Fibroblast of lung (primary cell): Measurements from ENCODE around the gene LMNB1. TPM values are rescaled to one million over a fixed set of nuclear protein-coding genes. Genes with fewer than 3 reads are reported as not detected.

Experiments
- DNase-seq, 2 donors: peaks; one replicate each; pipeline versions ENCODE4 v3.0.0 to v3.0.0-alpha.2; 2010; ENCODE audit warnings: low read depth in 2 of 2
- H2AFZ ChIP-seq: 2 replicates; pipeline ENCODE4 v1.5.1; 2012; ENCODE audit warnings: low read length, control low read depth, inconsistent platforms
- H3K27ac ChIP-seq: 2 replicates; pipeline ENCODE4 v1.5.1; 2011; ENCODE audit warnings: low read length, control low read depth; ENCODE audit not compliant: insufficient read depth
- H3K27me3 ChIP-seq: 2 replicates; pipeline ENCODE4 v1.5.1; 2011; ENCODE audit warnings: mild to moderate bottlenecking, low read length; ENCODE audit not compliant: control insufficient read depth, insufficient read depth
- H3K36me3 ChIP-seq: 2 replicates; pipeline ENCODE4 v1.5.1; 2011; ENCODE audit warnings: low read length; ENCODE audit not compliant: control insufficient read depth, insufficient read depth
- H3K4me1 ChIP-seq: 2 replicates; pipeline ENCODE4 v1.5.1; 2011; ENCODE audit warnings: low read length; ENCODE audit not compliant: control insufficient read depth, insufficient read depth; ENCODE audit errors: extremely low read depth
- H3K4me2 ChIP-seq: 2 replicates; pipeline ENCODE4 v1.5.1; 2011; ENCODE audit warnings: low read length, control low read depth; ENCODE audit not compliant: insufficient read depth; ENCODE audit errors: extremely low read depth
- H3K4me3 ChIP-seq, 4 experiments: fragments of 200-600 bp in 1 of 4; sonication (generic) in 1 of 4; replicated peaks in 1 of 4; 2 replicates each; pipeline ENCODE4 v1.5.1; 2011 to 2016; ENCODE audit warnings: low read length in 4 of 4, low read depth in 3 of 4, mild to moderate bottlenecking in 3 of 4, control low read depth in 2 of 4, inconsistent platforms in 1 of 4, mixed read lengths in 1 of 4; ENCODE audit not compliant: insufficient read depth in 1 of 4; ENCODE audit errors: control extremely low read depth in 1 of 4
- H3K79me2 ChIP-seq: 2 replicates; pipeline ENCODE4 v1.5.1; 2012; ENCODE audit warnings: mild to moderate bottlenecking, low read length, inconsistent platforms; ENCODE audit not compliant: control insufficient read depth, insufficient read depth
- H3K9ac ChIP-seq: 2 replicates; pipeline ENCODE4 v1.5.1; 2011; ENCODE audit warnings: mild to moderate bottlenecking, low read length, control low read depth; ENCODE audit not compliant: insufficient read depth
- H3K9me3 ChIP-seq: 2 replicates; pipeline ENCODE4 v1.5.1; 2012; ENCODE audit warnings: low read depth, low read length; ENCODE audit not compliant: control insufficient read depth, insufficient read depth
- H4K20me1 ChIP-seq: 2 replicates; pipeline ENCODE4 v1.5.1; 2011; ENCODE audit warnings: low read length; ENCODE audit not compliant: control insufficient read depth, insufficient read depth; ENCODE audit errors: extremely low read depth
- EZH2 ChIP-seq: IDR thresholded peaks from 2 replicates; pipeline ENCODE4 v1.5.1; 2012; ENCODE audit warnings: low read length, control low read depth, mild to moderate bottlenecking; ENCODE audit errors: missing control alignments
- polyA plus RNA-seq, 2 donors: library from polyadenylated mRNA; depleted of rRNA in 1 of 2; stranded (reverse) in 1 of 2; unstranded in 1 of 2; fragments of >200 nt; gene quantifications; 2 replicates each; pipeline ENCODE4 v1.2.1, GENCODE V29; 2011 to 2012; ENCODE audit warnings: missing spikeins in 1 of 2
- total RNA-seq: library from RNA; depleted of rRNA; stranded (reverse); fragments of >200 nt; gene quantifications from 2 replicates; pipeline ENCODE4 v1.2.1, GENCODE V29; 2014
- TF ChIP-seq, protein P1 (sequence below), 2 donors: IDR thresholded peaks in 1 of 2; conservative IDR thresholded peaks in 1 of 2; 1 replicate in 1 of 2; 2 replicates in 1 of 2; pipeline ENCODE4 v1.5.1; 2011 to 2012; ENCODE audit warnings: low read length in 2 of 2, control low read depth in 1 of 2, inconsistent platforms in 1 of 2, low read depth in 1 of 2, mild to moderate bottlenecking in 1 of 2

LMNB1 gene
- total and polyA plus RNA-seq, 2 donors (not counting 1 experiment from before 2014, with no cell fraction given) = 17.3 to 17.5 TPM

DNA sequence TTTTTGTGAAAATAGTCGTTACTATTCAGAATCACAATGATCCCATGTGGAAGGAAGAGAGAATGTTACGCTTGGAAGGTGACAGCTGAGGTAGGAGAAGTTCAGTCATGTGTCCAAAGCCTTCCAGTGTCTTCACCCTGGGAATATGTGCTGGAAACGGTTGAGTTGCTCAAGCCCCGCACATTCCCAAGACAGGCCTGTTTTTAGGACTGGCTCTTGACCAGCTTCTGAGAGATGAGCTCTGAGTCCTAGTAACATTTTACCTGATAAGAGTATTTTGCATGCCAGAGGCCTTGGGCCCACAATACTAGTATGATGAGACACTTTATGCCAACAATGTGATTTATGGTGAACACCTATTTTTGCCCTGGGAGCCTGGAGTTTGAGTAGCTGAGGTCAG is 101.7 kb downstream of the LMNB1 start:
- Histone ChIP-seq H3K79me2 (no peaks in the 10 kb centered on the region), H3K9me3 (no peaks in the 10 kb centered on the region), H3K9ac (no peak overlapping the region), H2AFZ (no peak overlapping the region), H3K27ac (no peak overlapping the region), H3K27me3 (no peaks in the 10 kb centered on the region), H3K4me2 (no peak overlapping the region), H4K20me1 (no peaks in the 10 kb centered on the region), H3K4me3 (no peak overlapping the region), H3K4me1 (no peaks in the 10 kb centered on the region), H3K36me3 (no peaks in the 10 kb centered on the region)
- DNase-seq = no peak
- no peak for TF ChIP-seq EZH2
- TF ChIP-seq, protein P1, sequence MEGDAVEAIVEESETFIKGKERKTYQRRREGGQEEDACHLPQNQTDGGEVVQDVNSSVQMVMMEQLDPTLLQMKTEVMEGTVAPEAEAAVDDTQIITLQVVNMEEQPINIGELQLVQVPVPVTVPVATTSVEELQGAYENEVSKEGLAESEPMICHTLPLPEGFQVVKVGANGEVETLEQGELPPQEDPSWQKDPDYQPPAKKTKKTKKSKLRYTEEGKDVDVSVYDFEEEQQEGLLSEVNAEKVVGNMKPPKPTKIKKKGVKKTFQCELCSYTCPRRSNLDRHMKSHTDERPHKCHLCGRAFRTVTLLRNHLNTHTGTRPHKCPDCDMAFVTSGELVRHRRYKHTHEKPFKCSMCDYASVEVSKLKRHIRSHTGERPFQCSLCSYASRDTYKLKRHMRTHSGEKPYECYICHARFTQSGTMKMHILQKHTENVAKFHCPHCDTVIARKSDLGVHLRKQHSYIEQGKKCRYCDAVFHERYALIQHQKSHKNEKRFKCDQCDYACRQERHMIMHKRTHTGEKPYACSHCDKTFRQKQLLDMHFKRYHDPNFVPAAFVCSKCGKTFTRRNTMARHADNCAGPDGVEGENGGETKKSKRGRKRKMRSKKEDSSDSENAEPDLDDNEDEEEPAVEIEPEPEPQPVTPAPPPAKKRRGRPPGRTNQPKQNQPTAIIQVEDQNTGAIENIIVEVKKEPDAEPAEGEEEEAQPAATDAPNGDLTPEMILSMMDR (conservative IDR thresholded peaks at IDR 0.05 in 1 of 2, IDR thresholded peaks at IDR 0.05 in 1 of 2; ENCODE audit: low read depth in 1 of 2, low read length in 2 of 2) = no peak

DNA sequence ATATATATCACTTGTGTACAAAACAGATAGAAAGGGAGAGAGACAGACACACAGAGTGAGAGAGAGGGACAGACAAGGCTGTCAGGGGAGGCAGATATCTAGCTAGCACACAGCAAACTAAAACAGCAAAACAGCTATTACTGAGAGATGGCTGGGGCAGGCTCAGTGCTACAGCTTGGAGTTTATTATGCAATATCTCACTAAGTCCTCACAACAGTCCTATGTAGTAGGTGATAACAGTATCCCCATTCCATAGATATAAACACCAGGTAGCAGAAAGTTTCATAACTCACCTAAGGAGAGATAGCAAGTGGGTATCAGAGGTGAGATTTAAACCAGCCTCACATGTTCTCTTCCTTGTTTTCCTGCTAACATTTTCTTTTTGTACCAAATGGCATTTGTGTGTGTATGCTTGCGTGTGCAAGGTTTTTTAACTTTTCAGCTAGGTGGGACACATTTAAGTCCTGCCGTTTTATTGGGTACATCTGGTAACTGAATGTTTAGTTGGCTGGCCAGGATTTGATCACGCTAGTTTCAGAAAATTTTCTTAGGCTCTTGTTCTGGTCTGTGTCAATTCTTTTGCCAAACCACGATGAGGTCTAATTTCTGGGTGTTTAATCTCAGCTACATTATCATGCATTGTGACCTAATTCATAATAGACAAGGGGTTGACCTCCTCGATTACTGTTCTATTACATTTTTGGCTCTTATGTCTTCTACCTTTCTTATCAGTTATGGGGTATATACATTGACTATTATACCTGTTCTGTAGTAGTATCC is 105.1 kb downstream of the LMNB1 start:
- H3K9me3 ChIP-seq = no peaks in the 10 kb centered on the region

DNA sequence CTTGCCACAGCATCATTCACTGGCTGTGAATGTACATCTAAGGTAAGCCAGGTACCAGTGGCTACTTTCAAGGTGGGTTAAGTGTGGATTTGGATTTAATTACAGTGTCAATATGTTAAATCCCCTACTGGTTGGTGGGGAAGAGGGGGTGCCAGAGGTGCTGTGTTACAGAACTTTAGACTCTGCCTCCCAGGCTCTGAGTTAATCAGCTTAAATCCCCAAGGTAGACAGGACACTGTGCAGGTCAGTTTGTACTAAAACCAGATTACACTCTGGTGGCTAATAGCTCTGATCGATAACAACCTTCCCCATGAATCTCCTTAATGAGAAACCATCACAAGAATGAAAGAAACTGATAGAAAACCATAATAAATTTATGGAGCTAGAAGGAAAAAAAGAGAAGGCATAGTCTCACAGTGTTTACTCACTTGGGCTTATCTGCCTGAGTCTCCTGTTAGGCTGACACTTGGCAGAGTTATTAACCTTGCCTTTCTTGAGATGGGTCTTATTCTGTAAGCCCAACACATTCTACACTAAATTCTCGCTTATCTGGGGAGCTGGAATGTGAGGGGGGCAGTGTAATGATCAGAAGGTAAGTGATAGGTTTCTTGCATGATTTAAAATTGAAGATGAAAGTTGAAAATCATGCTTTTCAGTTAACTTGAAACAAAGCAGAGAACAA is 106.8 kb downstream of the LMNB1 start:
- Histone ChIP-seq H3K4me2 (peak overlapping the region; percentile 33), H3K9ac (no peak overlapping the region)
- TF ChIP-seq, protein P1 (conservative IDR thresholded peaks at IDR 0.05 in 1 of 2, IDR thresholded peaks at IDR 0.05 in 1 of 2; ENCODE audit: low read depth in 1 of 2, low read length in 2 of 2) = no peak
- TF ChIP-seq EZH2 = no peak

More for the DNA sequence above, 105.1 kb downstream of the LMNB1 start:
- no peaks in the 10 kb centered on the region for H4K20me1 ChIP-seq
- H3K4me2 ChIP-seq = no peak overlapping the region
- no peak overlapping the region for H2AFZ ChIP-seq
- no peaks in the 10 kb centered on the region for H3K36me3 ChIP-seq
- H3K79me2 ChIP-seq = no peaks in the 10 kb centered on the region
- H3K27ac ChIP-seq = no peak overlapping the region
- DNase-seq = peak in 1 of 2 donors; percentile 13
- peaks cover 5% of the 10 kb centered on the region for H3K4me1 ChIP-seq
- TF ChIP-seq, protein P1 (conservative IDR thresholded peaks at IDR 0.05 in 1 of 2, IDR thresholded peaks at IDR 0.05 in 1 of 2; ENCODE audit: low read depth in 1 of 2, low read length in 2 of 2) = no peak
- no peak for TF ChIP-seq EZH2
- H3K27me3 ChIP-seq = no peaks in the 10 kb centered on the region
- H3K9ac ChIP-seq = no peak overlapping the region
- no peak overlapping the region for H3K4me3 ChIP-seq

More for the DNA sequence above, 106.8 kb downstream of the LMNB1 start:
- DNase-seq = peak in 1 of 2 donors; percentile 23
- H3K27ac ChIP-seq = no peak overlapping the region
- no peak overlapping the region for H3K4me3 ChIP-seq
- H3K36me3 ChIP-seq = no peaks in the 10 kb centered on the region
- no peaks in the 10 kb centered on the region for H3K9me3 ChIP-seq
- no peaks in the 10 kb centered on the region for H3K27me3 ChIP-seq
- peaks cover 5% of the 10 kb centered on the region for H3K4me1 ChIP-seq
- no peaks in the 10 kb centered on the region for H4K20me1 ChIP-seq
- H3K79me2 ChIP-seq = no peaks in the 10 kb centered on the region
- H2AFZ ChIP-seq = no peak overlapping the region
